OCI-LY7 (cell line): Measurements from ENCODE around the gene DIP2A. TPM values are rescaled to one million over a fixed set of nuclear protein-coding genes. Genes with fewer than 3 reads are reported as not detected.

ENCODE experiments used
- BruUV-seq: library from RNA; stranded (reverse); fragments of 400-500 nt; replicated peaks from 2 replicates; lab custom pipeline; 2021; lab: Mats Ljungman, UMichigan
- CTCF ChIA-PET: fragments of 300-600 bp; sonication (Branson Sonifier 250); formaldehyde crosslinking; loops from one replicate; lab custom pipeline; 2022; ENCODE audit warnings: antibody characterized with exemption; ENCODE audit not compliant: unreplicated experiment; lab: Charles Lee
- POLR2A ChIA-PET: fragments of 300-600 bp; sonication (Branson Sonifier 250); formaldehyde crosslinking; loops from one replicate; lab custom pipeline; 2022; ENCODE audit warnings: antibody characterized with exemption; lab: Charles Lee
- DNase-seq: peaks from one replicate; pipeline ENCODE4 v3.0.0-alpha.2; 2015; ENCODE audit warnings: low spot score
- H2AFZ ChIP-seq: fragments of 200-600 bp; sonication (generic), shearing (Covaris generic); 2 replicates; pipeline ENCODE4 v1.6.1; 2014; ENCODE audit warnings: mild to moderate bottlenecking, antibody characterized with exemption, low read length, moderate library complexity
- H3K27ac ChIP-seq: fragments of 200-600 bp; sonication (generic); 2 replicates; pipeline ENCODE4 v1.5.1; 2014; ENCODE audit warnings: mixed run types, low read depth, mild to moderate bottlenecking, moderate library complexity, low read length, inconsistent platforms; ENCODE audit not compliant: poor library complexity, severe bottlenecking
- H3K36me3 ChIP-seq: fragments of 200-600 bp; sonication (generic); 2 replicates; pipeline ENCODE4 v1.6.1; 2014; ENCODE audit warnings: mild to moderate bottlenecking, antibody characterized with exemption, low read length, moderate library complexity, mixed read lengths; ENCODE audit not compliant: insufficient read depth
- H3K4me1 ChIP-seq: fragments of 200-600 bp; sonication (generic); 2 replicates; pipeline ENCODE4 v1.5.1; 2014; ENCODE audit warnings: mild to moderate bottlenecking, low read length; ENCODE audit not compliant: insufficient read depth, poor library complexity, severe bottlenecking
- H3K4me2 ChIP-seq: fragments of 200-600 bp; sonication (generic); 2 replicates; pipeline ENCODE4 v1.6.1; 2014; ENCODE audit warnings: mild to moderate bottlenecking, low read length
- H3K4me3 ChIP-seq: fragments of 200-600 bp; sonication (generic); 2 replicates; pipeline ENCODE4 v1.5.1; 2014; ENCODE audit warnings: mild to moderate bottlenecking, low read depth, low read length; ENCODE audit not compliant: poor library complexity, severe bottlenecking
- H3K79me2 ChIP-seq: fragments of 200-600 bp; sonication (generic); 2 replicates; pipeline ENCODE4 v1.6.1; 2016; ENCODE audit warnings: low read depth, mild to moderate bottlenecking, low read length, moderate library complexity, mixed read lengths; ENCODE audit not compliant: insufficient read depth
- H3K9me2 ChIP-seq: fragments of 200-600 bp; sonication (generic); 2 replicates; pipeline ENCODE4 v1.6.1; 2016; ENCODE audit warnings: mild to moderate bottlenecking, low read length, mixed read lengths; ENCODE audit not compliant: insufficient read depth
- H3K9me3 ChIP-seq: fragments of 200-600 bp; sonication (generic); 2 replicates; pipeline ENCODE4 v1.6.1; 2014; ENCODE audit warnings: mild to moderate bottlenecking, mixed run types, low read length, mixed read lengths
- H4K20me1 ChIP-seq: fragments of 200-600 bp; sonication (generic); 2 replicates; pipeline ENCODE4 v1.6.1; 2014; ENCODE audit warnings: mild to moderate bottlenecking, antibody characterized with exemption, low read length, moderate library complexity, mixed read lengths; ENCODE audit not compliant: insufficient read depth
- CTCF ChIP-seq: fragments of 200-600 bp; sonication (generic); conservative IDR thresholded peaks from 2 replicates; pipeline ENCODE4 v1.5.1; 2014; ENCODE audit warnings: mild to moderate bottlenecking, antibody characterized with exemption, low read length, moderate library complexity, mixed read lengths
- EZH2phosphoT487 ChIP-seq: fragments of 200-600 bp; sonication (generic); IDR thresholded peaks from 2 replicates; pipeline ENCODE4 v1.6.1; 2018; ENCODE audit warnings: low read depth, borderline replicate concordance, mild to moderate bottlenecking, mixed run types, antibody characterized with exemption, low read length, moderate library complexity, mixed read lengths
- intact Hi-C: fragments of 100-400 bp; cut with micrococcal nuclease; formaldehyde crosslinking; loops from one replicate; pipeline ENCODE4 v1.10.0; 2022; ENCODE audit not compliant: unreplicated experiment
- total RNA-seq, 2 experiments: library from RNA; depleted of rRNA in 1 of 2; stranded (reverse); fragments of >200 nt in 1 of 2; shearing (Covaris generic) in 1 of 2; gene quantifications; 2 replicates each; pipeline ENCODE4 v1.2.3, GENCODE V29; 2014 to 2022

The DIP2A gene
- total RNA-seq, 2 experiments from 2014 or later, result 27.9 to 44.7 TPM

DNA sequence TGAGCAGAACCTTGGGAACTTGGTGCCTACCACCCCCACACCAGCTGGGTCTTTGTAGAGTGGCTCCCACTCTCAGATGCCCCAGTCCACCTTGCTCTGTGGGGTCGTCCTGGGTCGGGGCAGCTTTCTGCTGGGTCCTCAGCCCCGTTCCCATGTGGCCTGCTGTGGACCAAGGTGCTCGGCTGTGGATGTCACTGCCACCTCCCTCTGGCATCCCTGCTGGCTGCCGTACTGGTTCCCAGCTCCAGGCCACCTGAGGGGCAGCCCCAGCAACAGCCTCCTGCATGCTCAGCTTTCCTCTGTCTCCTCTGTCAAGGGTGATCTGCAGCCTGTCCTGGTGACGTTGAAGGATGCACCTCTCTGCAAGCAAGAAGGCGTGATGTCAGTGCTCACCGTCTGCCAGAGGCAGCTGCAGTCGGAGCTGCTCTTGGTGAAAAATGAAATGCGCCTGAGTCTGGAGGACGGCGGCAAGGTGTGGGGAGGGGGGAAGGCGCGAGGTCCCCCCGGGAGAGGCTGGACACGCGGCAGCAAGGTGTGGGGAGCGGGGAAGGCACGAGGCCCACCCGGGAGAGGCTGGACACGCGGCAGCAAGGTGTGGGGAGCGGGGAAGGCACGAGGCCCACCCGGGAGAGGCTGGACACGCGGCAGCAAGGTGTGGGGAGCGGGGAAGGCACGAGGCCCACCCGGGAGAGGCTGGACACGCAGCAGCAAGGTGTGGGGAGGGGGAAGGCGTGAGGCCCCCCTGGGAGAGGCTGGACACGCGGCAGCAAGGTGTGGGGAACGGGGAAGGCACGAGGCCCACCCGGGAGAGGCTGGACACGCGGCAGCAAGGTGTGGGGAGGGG lies 45.9 kb upstream of the DIP2A start:
- ChIA-PET POLR2A (interaction anchor here (0.6 kb wide), 1 partner anchor 90 kb away, joined by 3 read pairs; no protein-coding TSS in a partner anchor), CTCF (no interaction called here)
- no peak for TF ChIP-seq CTCF
- no peak for TF ChIP-seq EZH2phosphoT487
- no peaks in the 10 kb centered on the region for H3K9me3 ChIP-seq
- H3K4me3 ChIP-seq, result no peak overlapping the region
- H3K4me1 ChIP-seq, result no peaks in the 10 kb centered on the region
- H3K9me2 ChIP-seq, result no peaks in the 10 kb centered on the region
- H3K79me2 ChIP-seq, result no peaks in the 10 kb centered on the region
- intact Hi-C loops, result no loop called here
- no peak overlapping the region for H3K4me2 ChIP-seq
- DNase-seq, result no peak
- BruUV-seq, result no TSS peak
- no peak overlapping the region for H2AFZ ChIP-seq
- peaks cover 70% of the 10 kb centered on the region for H3K36me3 ChIP-seq
- no peaks in the 10 kb centered on the region for H4K20me1 ChIP-seq
- no peak overlapping the region for H3K27ac ChIP-seq

DNA sequence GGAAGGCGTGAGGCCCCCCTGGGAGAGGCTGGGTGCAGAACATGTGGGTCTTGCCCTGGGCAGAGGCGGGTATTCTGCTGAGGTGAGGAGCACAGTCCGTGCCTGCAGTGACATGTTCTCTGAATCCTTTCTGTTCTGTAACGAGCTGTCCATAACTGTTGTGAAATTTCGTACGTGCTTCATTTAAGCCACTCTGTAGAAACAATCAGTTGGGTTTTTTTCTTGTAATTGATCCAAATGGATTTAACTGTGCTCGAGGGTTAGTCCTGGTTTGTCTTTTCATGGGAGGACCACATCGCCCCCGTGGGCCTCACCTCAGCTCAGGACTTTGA lies 45.4 kb upstream of the DIP2A start:
- no peaks in the 10 kb centered on the region for H3K9me2 ChIP-seq
- no peak overlapping the region for H2AFZ ChIP-seq
- ChIA-PET POLR2A (no interaction called here), CTCF (no interaction called here)
- H3K79me2 ChIP-seq, result no peaks in the 10 kb centered on the region
- peaks cover 70% of the 10 kb centered on the region for H3K36me3 ChIP-seq
- no peaks in the 10 kb centered on the region for H3K9me3 ChIP-seq
- H3K27ac ChIP-seq, result no peak overlapping the region
- no peaks in the 10 kb centered on the region for H3K4me1 ChIP-seq
- TF ChIP-seq CTCF, result no peak
- TF ChIP-seq EZH2phosphoT487, result no peak
- no peak for DNase-seq
- intact Hi-C loops, result no loop called here
- H4K20me1 ChIP-seq, result no peaks in the 10 kb centered on the region
- no peak overlapping the region for H3K4me3 ChIP-seq
- BruUV-seq, result no TSS peak
- no peak overlapping the region for H3K4me2 ChIP-seq

DNA sequence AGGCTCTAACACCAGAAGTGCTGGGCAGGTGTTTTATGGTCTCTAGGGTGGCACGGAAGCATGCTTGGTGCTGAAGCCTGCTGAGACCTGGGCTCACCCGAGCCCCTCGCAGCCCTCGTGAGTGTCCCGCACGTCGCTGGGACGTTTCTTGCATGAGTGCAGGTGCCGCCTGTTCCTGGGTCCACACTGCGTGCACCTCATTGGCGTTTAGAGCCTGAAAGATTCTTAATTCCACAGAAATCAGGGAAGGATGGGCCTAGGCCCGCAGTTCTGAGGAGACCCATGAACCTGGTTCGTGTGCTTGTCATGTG lies 43.8 kb upstream of the DIP2A start:
- DNase-seq, result no peak
- Histone ChIP-seq H3K4me1 (no peaks in the 10 kb centered on the region), H3K79me2 (no peaks in the 10 kb centered on the region), H2AFZ (no peak overlapping the region), H4K20me1 (no peaks in the 10 kb centered on the region), H3K9me2 (no peaks in the 10 kb centered on the region), H3K4me2 (no peak overlapping the region), H3K27ac (no peak overlapping the region), H3K36me3 (peaks cover 76% of the 10 kb centered on the region), H3K9me3 (no peaks in the 10 kb centered on the region), H3K4me3 (no peak overlapping the region)
- intact Hi-C loops, result no loop called here
- ChIA-PET CTCF (no interaction called here), POLR2A (no interaction called here)
- TF ChIP-seq EZH2phosphoT487, result no peak
- TF ChIP-seq CTCF, result no peak
- BruUV-seq, result no TSS peak
